Measurements from ENCODE around the gene STRN4. TPM values are rescaled to one million over a fixed set of nuclear protein-coding genes. Genes with fewer than 3 reads are reported as not detected.
"Not testable (repeated sequence)": the region's sequence is repeated elsewhere in the genome, so short reads cannot be mapped to it uniquely, and the experiment has no call there.

Gene STRN4
- total RNA-seq, 1 donor from 2014 or later, result 44.5 TPM

DNA sequence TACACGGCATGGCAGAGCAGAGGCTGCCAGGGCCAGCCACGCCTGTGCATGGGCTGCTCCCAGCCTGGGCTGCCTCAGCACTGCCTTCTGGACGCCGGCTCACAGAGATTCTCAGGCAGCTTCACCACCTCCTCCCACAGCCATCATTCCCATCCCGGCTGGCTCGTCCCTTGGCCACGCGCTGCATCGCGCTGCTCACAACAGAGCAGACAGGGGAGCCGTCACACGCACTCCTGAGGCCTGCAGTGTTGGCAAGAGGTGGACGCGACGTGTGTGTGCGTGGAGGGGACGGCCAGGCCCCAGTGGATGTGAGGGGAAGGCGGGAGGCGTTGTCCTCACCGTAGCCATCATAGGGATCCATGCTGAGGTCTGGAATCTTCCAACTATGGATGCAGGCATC lies 21.8 kb downstream of the STRN4 start:
- no peak for ATAC-seq

GRCh38 chr19:46723471-46723870 lies 22.8 kb downstream of the STRN4 start:
- ATAC-seq, result no peak

- no peak for ATAC-seq
These were observed 23.2 kb downstream of the STRN4 start for GRCh38 chr19:46723023-46723461.

GRCh38 chr19:46722421-46723022 lies 23.7 kb downstream of the STRN4 start:
- no peak for ATAC-seq

- no peak for ATAC-seq
These were observed 24.3 kb downstream of the STRN4 start for GRCh38 chr19:46722004-46722380.

- no peak for ATAC-seq
These were observed 24.8 kb downstream of the STRN4 start for GRCh38 chr19:46721269-46722003.

DNA sequence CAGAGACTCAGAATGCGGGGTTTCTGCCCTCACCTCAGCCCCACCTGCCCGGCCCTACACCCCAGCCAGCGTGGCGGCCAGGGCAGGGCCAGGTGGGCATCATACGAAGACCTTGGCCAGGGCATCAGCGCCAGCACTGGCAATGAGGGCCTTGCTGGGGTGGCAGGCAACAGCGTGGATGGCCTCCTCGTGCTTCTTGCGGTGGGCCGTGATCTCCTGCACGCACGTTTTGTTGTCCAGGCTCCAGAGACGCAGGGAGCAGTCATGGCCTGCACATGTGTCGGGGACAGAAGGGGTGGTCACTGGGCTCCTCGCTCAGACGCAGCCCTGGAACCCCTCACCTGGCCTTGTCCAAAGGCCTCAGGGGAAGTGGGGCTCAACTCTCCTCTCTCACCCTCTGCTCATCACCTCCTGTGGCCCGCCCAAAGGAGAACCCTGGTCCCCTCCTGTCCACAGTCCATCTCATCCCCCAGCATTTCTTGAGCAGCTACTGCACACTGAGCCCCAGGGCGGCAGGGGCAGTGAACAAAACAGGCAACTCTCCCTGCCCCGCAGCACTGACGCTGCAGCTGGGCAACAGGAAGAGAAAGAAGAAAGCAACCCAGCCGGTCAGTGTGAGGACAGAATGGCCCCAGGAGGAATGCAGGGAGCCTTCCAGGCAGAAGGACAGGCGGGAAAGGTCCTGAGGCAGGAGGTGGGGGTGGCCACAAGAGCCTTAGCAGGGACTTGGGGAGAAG lies 25.6 kb downstream of the STRN4 start:
- no peak for ATAC-seq

DNA sequence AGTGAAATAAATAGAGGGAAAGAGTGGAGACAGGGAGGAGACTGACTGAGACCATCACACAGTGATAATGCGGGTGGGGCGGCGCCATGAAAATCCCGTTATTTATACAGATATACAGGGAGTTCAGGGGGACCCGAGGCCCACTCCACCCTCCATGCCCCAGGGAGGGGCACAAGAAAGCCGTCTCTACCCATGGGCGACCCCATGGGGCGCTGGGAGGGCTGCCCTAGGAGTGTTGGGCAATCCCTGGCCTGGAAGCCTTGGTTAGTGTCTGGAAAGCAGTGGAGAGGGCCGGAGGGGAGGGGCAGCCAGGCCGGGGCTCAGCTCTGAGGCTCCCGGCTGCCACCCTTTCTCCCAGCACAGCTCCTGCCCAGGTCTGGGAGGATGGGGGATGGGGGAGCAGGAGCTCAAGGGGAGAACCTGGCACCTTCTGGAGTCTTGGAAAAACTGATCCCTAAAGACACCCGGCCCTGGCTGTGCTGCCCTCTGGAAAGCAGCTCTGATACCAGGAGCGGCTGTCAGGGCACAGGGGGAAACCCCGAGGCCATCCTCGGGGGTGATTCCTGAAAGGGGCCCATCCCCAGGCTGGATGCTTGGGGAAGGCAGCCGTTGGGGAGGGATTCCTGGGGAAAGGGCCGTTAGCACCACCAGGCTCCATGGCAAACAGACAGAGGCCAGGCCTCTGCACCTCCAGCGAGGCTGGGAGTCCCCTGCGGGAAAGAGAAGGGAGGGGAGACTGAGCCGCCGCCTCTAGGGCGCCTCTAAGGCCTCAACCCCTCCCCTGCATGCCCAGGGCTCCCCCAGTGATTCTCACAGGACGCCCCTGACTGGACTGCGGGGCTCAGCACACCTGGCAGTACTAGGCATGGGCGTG lies 26.4 kb downstream of the STRN4 start:
- no peak for ATAC-seq

GRCh38 chr19:46718934-46719622 lies 27.2 kb downstream of the STRN4 start:
- ATAC-seq, result no peak

GRCh38 chr19:46718157-46718933 lies 27.9 kb downstream of the STRN4 start:
- ATAC-seq, result peak; percentile 3

DNA sequence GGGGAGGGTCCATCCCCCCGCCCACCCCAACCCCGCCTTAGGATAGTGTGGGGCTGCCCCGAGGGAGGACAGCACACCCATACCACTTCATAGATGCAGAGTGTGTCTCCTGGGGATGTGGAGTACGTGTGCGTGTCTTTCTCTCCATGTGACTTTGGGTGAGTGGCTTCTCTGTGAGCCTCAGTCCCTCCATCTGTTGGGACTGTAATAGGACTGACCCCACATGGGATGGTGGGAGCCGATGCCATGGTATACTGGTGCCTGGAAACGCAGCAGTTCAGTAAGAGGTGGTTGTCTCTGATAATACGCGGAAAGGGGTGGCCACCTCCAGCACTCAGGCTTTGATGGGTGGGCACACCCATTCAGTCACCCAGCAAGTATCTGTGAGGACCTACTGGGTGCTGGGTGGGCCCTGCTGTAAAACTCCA lies 28.5 kb downstream of the STRN4 start:
- ATAC-seq, result no peak

GRCh38 chr19:46717034-46717715 lies 29.1 kb downstream of the STRN4 start, which contains the start of gene PRKD2:
PRKD2 (minus strand) TSS chr19:46717114; CDS start chr19:46716370, 744 bp downstream.
- peak; percentile 69 for ATAC-seq

- ATAC-seq, result no peak
These were observed 29.6 kb downstream of the STRN4 start for GRCh38 chr19:46716672-46717033.

DNA sequence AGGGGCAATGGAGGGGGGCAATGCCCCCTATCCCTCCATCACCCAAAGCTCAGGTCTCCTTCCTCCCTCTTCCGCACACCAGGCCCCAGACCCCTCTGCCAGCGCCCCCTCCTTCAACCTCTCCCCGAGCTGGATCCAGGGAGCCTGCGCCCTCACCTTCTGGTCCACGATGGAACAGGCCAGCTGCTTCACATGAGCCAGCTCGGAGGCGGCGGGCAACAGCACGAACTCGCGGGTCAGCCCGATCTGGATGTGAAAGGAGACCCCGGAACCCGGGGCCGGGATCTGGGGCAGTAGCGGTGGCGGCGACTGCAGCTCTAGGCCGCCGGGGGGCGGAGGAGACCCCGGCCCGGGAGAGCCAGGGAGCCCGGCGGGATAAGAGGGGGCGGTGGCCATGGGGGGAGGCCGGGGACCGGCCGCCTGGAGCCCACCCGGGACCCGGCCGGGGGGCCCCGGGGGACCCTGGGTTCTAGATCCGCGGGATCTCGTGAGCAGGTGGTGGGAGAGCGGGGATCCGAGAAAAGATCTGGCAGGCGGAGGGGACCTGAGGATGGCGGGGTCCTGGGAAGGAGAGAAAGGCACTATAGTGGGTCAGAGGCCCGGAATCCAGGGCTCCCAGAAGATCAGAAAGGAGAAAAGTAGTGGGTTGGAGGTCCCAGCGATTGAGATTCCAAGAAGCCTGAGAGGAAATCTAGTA lies 30.1 kb downstream of the STRN4 start:
- ATAC-seq, result no peak

GRCh38 chr19:46715620-46715974 lies 30.7 kb downstream of the STRN4 start:
- peak; percentile 1 for ATAC-seq

DNA sequence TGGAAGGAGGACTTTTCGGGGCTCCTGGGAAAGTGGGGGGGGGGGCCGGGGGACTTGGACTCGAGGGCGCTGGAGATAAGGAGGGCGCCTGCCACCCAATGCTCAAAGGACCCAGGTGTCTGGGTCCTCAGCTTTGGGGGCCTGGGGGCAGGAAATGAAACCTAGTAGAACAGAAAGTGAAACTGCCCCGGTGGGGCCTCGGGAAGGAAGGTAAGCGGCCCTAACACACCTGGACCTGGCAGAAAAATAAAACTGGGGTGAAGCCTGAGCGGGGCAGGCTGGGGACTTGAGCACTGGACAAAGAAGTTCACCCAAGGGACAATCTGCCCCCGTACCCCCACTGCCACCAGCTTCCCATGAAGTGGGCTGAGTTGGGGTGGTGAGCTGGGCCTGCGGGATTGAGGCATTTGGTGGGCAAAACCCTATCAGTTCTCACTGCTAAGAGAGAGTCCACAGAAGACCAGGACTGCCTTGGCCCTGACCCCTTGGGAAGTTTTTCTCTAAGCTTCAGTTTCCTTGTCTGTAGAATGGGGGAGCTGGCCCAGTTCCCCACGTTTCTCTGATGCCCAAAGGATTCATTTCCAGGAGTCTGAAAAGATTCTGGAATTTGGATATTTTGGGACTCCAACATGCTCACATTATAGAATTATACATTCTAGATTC lies 31.7 kb downstream of the STRN4 start:
- peak; percentile 15 for ATAC-seq

- peak; percentile 79 for ATAC-seq
These were observed 32.3 kb downstream of the STRN4 start for GRCh38 chr19:46713781-46714443.

GRCh38 chr19:46712768-46713338 lies 33.4 kb downstream of the STRN4 start:
- ATAC-seq, result not testable (repeated sequence)

Data from esophagus mucosa (tissue), 1 donor.